ENCODE measurements around the gene CNOT6L.

CNOT6L gene

DNA sequence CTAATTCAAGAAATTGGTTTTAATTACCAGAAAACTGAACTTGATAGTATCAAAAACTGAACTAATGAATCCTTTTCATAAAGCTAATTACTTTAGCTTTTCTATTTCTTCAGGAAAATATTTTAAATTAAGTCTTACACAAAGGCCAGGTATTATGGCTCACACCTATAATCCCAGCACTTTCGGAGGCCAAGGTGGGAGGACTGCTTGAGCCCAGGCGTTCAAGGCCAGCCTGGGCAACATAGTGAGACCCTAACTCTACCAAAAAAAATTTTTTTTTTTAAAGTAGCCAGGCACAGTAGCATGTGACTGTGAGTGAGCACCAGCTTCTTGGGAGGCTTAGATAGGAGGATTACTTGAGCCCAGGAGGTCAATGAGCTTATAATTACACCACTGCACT, 19.1 kb downstream of the CNOT6L start:
- Histone ChIP-seq H3K23ac (ENCODE audit: low read length) (no peak overlapping the region), H3K27me3 (ENCODE audit: insufficient read depth, low read length) (no peaks in the 10 kb centered on the region), H3K9ac (ENCODE audit: low read length) (no peak overlapping the region), H2AK5ac (ENCODE audit: low read length) (no peak overlapping the region), H3K79me1 (ENCODE audit: low read length) (no peaks in the 10 kb centered on the region), H3K4me3 (ENCODE audit: low read depth, low read length) (no peak overlapping the region), H3K9me3 (ENCODE audit: insufficient read depth, low read depth, low read length) (no peaks in the 10 kb centered on the region), H3K4me2 (ENCODE audit: low read length) (no peak overlapping the region), H4K91ac (ENCODE audit: low read depth, low read length) (no peak overlapping the region), H4K12ac (ENCODE audit: low read depth, low read length) (no peak overlapping the region), H3K36me3 (ENCODE audit: control insufficient read depth in 1 of 2, insufficient read depth in 2 of 2, low read length in 2 of 2) (no peaks in the 10 kb centered on the region), H3K27ac (ENCODE audit: low read depth, low read length) (no peak overlapping the region), H3K14ac (ENCODE audit: low read length) (no peak overlapping the region), H2BK120ac (ENCODE audit: insufficient read depth, low read length, poor library complexity) (no peak overlapping the region), H2BK5ac (ENCODE audit: low read depth, low read length, poor library complexity) (no peak overlapping the region), H3K79me2 (ENCODE audit: control insufficient read depth, insufficient read depth, low read length, poor library complexity) (no peaks in the 10 kb centered on the region), H3K4me1 (ENCODE audit: control insufficient read depth in 1 of 2, insufficient read depth in 2 of 2, low read length in 2 of 2) (no peaks in the 10 kb centered on the region), H4K8ac (ENCODE audit: low read depth, low read length) (no peak overlapping the region), H3K18ac (ENCODE audit: low read length) (no peak overlapping the region), H3K4ac (ENCODE audit: low read depth, low read length) (no peak overlapping the region), H2BK12ac (ENCODE audit: low read length) (no peak overlapping the region), H2AFZ (ENCODE audit: insufficient read depth, low read length, poor library complexity) (no peak overlapping the region)
- DNase-seq: no peak
- no CpG with 5 or more reads among the region's 2 CpGs for WGBS (ENCODE audit: extremely low coverage, insufficient coverage, insufficient read length)

- Histone ChIP-seq H3K9ac (ENCODE audit: low read length) (no peak overlapping the region), H3K27me3 (ENCODE audit: insufficient read depth, low read length) (no peaks in the 10 kb centered on the region), H3K79me1 (ENCODE audit: low read length) (no peaks in the 10 kb centered on the region), H3K4me2 (ENCODE audit: low read length) (no peak overlapping the region), H3K4me1 (ENCODE audit: control insufficient read depth in 1 of 2, insufficient read depth in 2 of 2, low read length in 2 of 2) (no peaks in the 10 kb centered on the region), H2BK12ac (ENCODE audit: low read length) (no peak overlapping the region), H2BK120ac (ENCODE audit: insufficient read depth, low read length, poor library complexity) (no peak overlapping the region), H3K4ac (ENCODE audit: low read depth, low read length) (no peak overlapping the region), H3K23ac (ENCODE audit: low read length) (no peak overlapping the region), H3K18ac (ENCODE audit: low read length) (no peak overlapping the region), H2BK5ac (ENCODE audit: low read depth, low read length, poor library complexity) (no peak overlapping the region), H3K14ac (ENCODE audit: low read length) (no peak overlapping the region), H3K9me3 (ENCODE audit: insufficient read depth, low read depth, low read length) (no peaks in the 10 kb centered on the region), H2AFZ (ENCODE audit: insufficient read depth, low read length, poor library complexity) (no peak overlapping the region), H3K36me3 (ENCODE audit: control insufficient read depth in 1 of 2, insufficient read depth in 2 of 2, low read length in 2 of 2) (no peaks in the 10 kb centered on the region), H3K4me3 (ENCODE audit: low read depth, low read length) (no peak overlapping the region), H3K27ac (ENCODE audit: low read depth, low read length) (no peak overlapping the region), H4K12ac (ENCODE audit: low read depth, low read length) (no peak overlapping the region), H3K79me2 (ENCODE audit: control insufficient read depth, insufficient read depth, low read length, poor library complexity) (no peaks in the 10 kb centered on the region), H4K8ac (ENCODE audit: low read depth, low read length) (no peak overlapping the region), H4K91ac (ENCODE audit: low read depth, low read length) (no peak overlapping the region), H2AK5ac (ENCODE audit: low read length) (no peak overlapping the region)
- no CpG with 5 or more reads among the region's 5 CpGs for WGBS (ENCODE audit: extremely low coverage, insufficient coverage, insufficient read length)
- no peak for DNase-seq
These were observed 20.8 kb downstream of the CNOT6L start for GRCh38 chr4:77798385-77798784.

DNA sequence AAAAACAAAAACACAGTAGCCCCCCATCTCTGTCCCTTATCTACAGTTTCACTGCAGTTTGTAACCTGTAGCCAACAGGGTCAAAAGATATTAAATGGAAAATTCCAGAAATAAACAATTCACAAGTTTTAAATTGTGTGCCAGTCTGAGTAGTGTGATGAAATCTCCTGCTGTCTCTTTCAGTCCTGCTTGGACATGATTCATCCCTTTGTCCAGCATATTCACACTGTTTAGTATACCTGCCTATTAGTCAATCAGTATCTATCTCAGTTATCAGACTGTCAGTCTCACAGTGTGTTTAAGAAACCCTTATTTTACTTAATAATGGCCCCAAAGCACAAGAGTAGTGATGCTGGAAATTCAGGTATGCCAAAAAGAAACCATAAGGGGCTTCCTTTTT, 21.9 kb downstream of the CNOT6L start:
- DNase-seq: peak in 1 of 2 donors; percentile 48
- no peak overlapping the region for H2BK120ac ChIP-seq (ENCODE audit: insufficient read depth, low read length, poor library complexity)
- no peak overlapping the region for H2BK5ac ChIP-seq (ENCODE audit: low read depth, low read length, poor library complexity)
- no peak overlapping the region for H3K9ac ChIP-seq (ENCODE audit: low read length)
- H4K12ac ChIP-seq (ENCODE audit: low read depth, low read length): no peak overlapping the region
- no peak overlapping the region for H2BK12ac ChIP-seq (ENCODE audit: low read length)
- no peak overlapping the region for H4K8ac ChIP-seq (ENCODE audit: low read depth, low read length)
- no peaks in the 10 kb centered on the region for H3K27me3 ChIP-seq (ENCODE audit: insufficient read depth, low read length)
- no peak overlapping the region for H4K91ac ChIP-seq (ENCODE audit: low read depth, low read length)
- H3K23ac ChIP-seq (ENCODE audit: low read length): no peak overlapping the region
- H3K4me2 ChIP-seq (ENCODE audit: low read length): no peak overlapping the region
- H3K14ac ChIP-seq (ENCODE audit: low read length): no peak overlapping the region
- H3K4ac ChIP-seq (ENCODE audit: low read depth, low read length): no peak overlapping the region
- H3K9me3 ChIP-seq (ENCODE audit: insufficient read depth, low read depth, low read length): no peaks in the 10 kb centered on the region
- no peaks in the 10 kb centered on the region for H3K79me1 ChIP-seq (ENCODE audit: low read length)
- H3K4me3 ChIP-seq (ENCODE audit: low read depth, low read length): no peak overlapping the region
- no peak overlapping the region for H2AK5ac ChIP-seq (ENCODE audit: low read length)
- no peaks in the 10 kb centered on the region for H3K36me3 ChIP-seq (ENCODE audit: control insufficient read depth in 1 of 2, insufficient read depth in 2 of 2, low read length in 2 of 2)
- no peak overlapping the region for H3K18ac ChIP-seq (ENCODE audit: low read length)
- no peaks in the 10 kb centered on the region for H3K4me1 ChIP-seq (ENCODE audit: control insufficient read depth in 1 of 2, insufficient read depth in 2 of 2, low read length in 2 of 2)
- no peaks in the 10 kb centered on the region for H3K79me2 ChIP-seq (ENCODE audit: control insufficient read depth, insufficient read depth, low read length, poor library complexity)
- no peak overlapping the region for H3K27ac ChIP-seq (ENCODE audit: low read depth, low read length)
- no peak overlapping the region for H2AFZ ChIP-seq (ENCODE audit: insufficient read depth, low read length, poor library complexity)

- Histone ChIP-seq H3K4me1 (ENCODE audit: control insufficient read depth in 1 of 2, insufficient read depth in 2 of 2, low read length in 2 of 2) (no peaks in the 10 kb centered on the region), H2AK5ac (ENCODE audit: low read length) (no peak overlapping the region), H4K12ac (ENCODE audit: low read depth, low read length) (no peak overlapping the region), H3K23ac (ENCODE audit: low read length) (no peak overlapping the region), H3K4ac (ENCODE audit: low read depth, low read length) (no peak overlapping the region), H3K9me3 (ENCODE audit: insufficient read depth, low read depth, low read length) (no peaks in the 10 kb centered on the region), H4K91ac (ENCODE audit: low read depth, low read length) (no peak overlapping the region), H3K14ac (ENCODE audit: low read length) (no peak overlapping the region), H3K9ac (ENCODE audit: low read length) (no peak overlapping the region), H3K79me2 (ENCODE audit: control insufficient read depth, insufficient read depth, low read length, poor library complexity) (no peaks in the 10 kb centered on the region), H2BK5ac (ENCODE audit: low read depth, low read length, poor library complexity) (no peak overlapping the region), H2AFZ (ENCODE audit: insufficient read depth, low read length, poor library complexity) (no peak overlapping the region), H4K8ac (ENCODE audit: low read depth, low read length) (no peak overlapping the region), H3K4me2 (ENCODE audit: low read length) (no peak overlapping the region), H2BK120ac (ENCODE audit: insufficient read depth, low read length, poor library complexity) (no peak overlapping the region), H3K18ac (ENCODE audit: low read length) (no peak overlapping the region), H2BK12ac (ENCODE audit: low read length) (no peak overlapping the region), H3K4me3 (ENCODE audit: low read depth, low read length) (no peak overlapping the region), H3K27me3 (ENCODE audit: insufficient read depth, low read length) (no peaks in the 10 kb centered on the region), H3K27ac (ENCODE audit: low read depth, low read length) (no peak overlapping the region), H3K79me1 (ENCODE audit: low read length) (no peaks in the 10 kb centered on the region), H3K36me3 (ENCODE audit: control insufficient read depth in 1 of 2, insufficient read depth in 2 of 2, low read length in 2 of 2) (no peaks in the 10 kb centered on the region)
- DNase-seq: no peak
- WGBS (ENCODE audit: extremely low coverage, insufficient coverage, insufficient read length): no CpG with 5 or more reads among the region's 1 CpG
These were observed 23.8 kb downstream of the CNOT6L start for GRCh38 chr4:77795326-77795725.

GRCh38 chr4:77790146-77790545, 29.0 kb downstream of the CNOT6L start:
- no peak for DNase-seq
- no peaks in the 10 kb centered on the region for H3K9me3 ChIP-seq (ENCODE audit: insufficient read depth, low read depth, low read length)
- H2BK5ac ChIP-seq (ENCODE audit: low read depth, low read length, poor library complexity): no peak overlapping the region
- H3K27me3 ChIP-seq (ENCODE audit: insufficient read depth, low read length): no peaks in the 10 kb centered on the region
- H3K79me2 ChIP-seq (ENCODE audit: control insufficient read depth, insufficient read depth, low read length, poor library complexity): no peaks in the 10 kb centered on the region
- no peaks in the 10 kb centered on the region for H3K79me1 ChIP-seq (ENCODE audit: low read length)
- WGBS (ENCODE audit: extremely low coverage, insufficient coverage, insufficient read length): no CpG with 5 or more reads among the region's 1 CpG
- no peak overlapping the region for H3K27ac ChIP-seq (ENCODE audit: low read depth, low read length)
- H3K4me3 ChIP-seq (ENCODE audit: low read depth, low read length): no peak overlapping the region
- no peaks in the 10 kb centered on the region for H3K36me3 ChIP-seq (ENCODE audit: control insufficient read depth in 1 of 2, insufficient read depth in 2 of 2, low read length in 2 of 2)
- H4K8ac ChIP-seq (ENCODE audit: low read depth, low read length): no peak overlapping the region
- no peak overlapping the region for H2BK12ac ChIP-seq (ENCODE audit: low read length)
- no peak overlapping the region for H2AFZ ChIP-seq (ENCODE audit: insufficient read depth, low read length, poor library complexity)
- H3K4me1 ChIP-seq (ENCODE audit: control insufficient read depth in 1 of 2, insufficient read depth in 2 of 2, low read length in 2 of 2): no peaks in the 10 kb centered on the region
- H3K23ac ChIP-seq (ENCODE audit: low read length): no peak overlapping the region
- H3K18ac ChIP-seq (ENCODE audit: low read length): no peak overlapping the region
- no peak overlapping the region for H3K4me2 ChIP-seq (ENCODE audit: low read length)
- no peak overlapping the region for H4K12ac ChIP-seq (ENCODE audit: low read depth, low read length)
- H3K14ac ChIP-seq (ENCODE audit: low read length): no peak overlapping the region
- H2AK5ac ChIP-seq (ENCODE audit: low read length): no peak overlapping the region
- H2BK120ac ChIP-seq (ENCODE audit: insufficient read depth, low read length, poor library complexity): no peak overlapping the region
- no peak overlapping the region for H4K91ac ChIP-seq (ENCODE audit: low read depth, low read length)
- H3K4ac ChIP-seq (ENCODE audit: low read depth, low read length): no peak overlapping the region
- no peak overlapping the region for H3K9ac ChIP-seq (ENCODE audit: low read length)
